Measurements from ENCODE around the gene LCN10. TPM values are rescaled to one million over a fixed set of nuclear protein-coding genes. Genes with fewer than 3 reads are reported as not detected.

LCN10 gene
- total RNA-seq, 4 donors from 2014 or later: 0.96 to 33.6 (median 3.3) TPM

DNA sequence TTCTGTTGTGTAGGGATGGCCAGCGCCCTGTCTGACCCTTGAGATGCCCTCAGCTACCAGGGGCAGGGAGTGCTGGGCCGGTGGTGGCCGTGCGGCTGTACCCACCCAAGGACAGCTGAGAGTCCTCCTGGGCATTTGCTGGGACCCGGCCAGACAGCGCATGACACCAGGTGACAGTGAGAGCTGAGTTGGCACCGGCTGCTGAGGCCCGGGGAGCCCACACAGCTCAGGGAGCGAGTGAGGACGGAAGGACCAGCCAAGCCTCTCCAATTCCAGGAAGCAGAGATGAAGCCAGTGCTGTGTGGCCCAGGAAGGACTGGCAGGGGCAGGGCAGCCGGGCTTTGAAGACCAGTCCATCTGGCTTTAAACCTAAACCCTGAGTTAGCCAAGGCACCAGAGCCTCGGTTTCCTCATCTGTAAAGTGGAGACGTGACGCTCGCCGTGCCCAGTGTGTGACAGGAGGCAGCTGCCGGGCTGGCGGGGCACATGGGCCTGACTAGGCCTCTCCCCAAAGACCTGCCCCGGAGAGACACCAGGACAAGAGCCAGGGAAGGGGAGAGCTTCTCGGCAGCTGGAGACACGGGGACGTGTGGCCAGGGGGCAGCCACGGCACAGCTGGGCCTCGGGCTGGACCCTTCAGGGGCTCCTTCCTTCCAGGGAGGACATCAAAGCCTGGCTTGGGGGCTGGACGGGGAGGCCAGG, 52.5 kb downstream of the LCN10 start:
- Histone ChIP-seq H3K27me3 (no peaks in the 10 kb centered on the region), H3K4me1 (peaks cover 48 to 83% (median 65%) of the 10 kb centered on the region in 4 donors), H3K9me3 (no peaks in the 10 kb centered on the region), H3K36me3 (no peaks in the 10 kb centered on the region), H3K4me3 (no peak overlapping the region), H3K27ac (peak overlapping the region in 3 of 4 donors; percentile 27 to 62 (median 40))
- no peak for DNase-seq
- WGBS, 2 donors (ENCODE audit: low coverage in 1 of 2): 88% methylated on average over 25 of the region's 25 CpGs; no CpG with 5 or more reads in 1 of the 2 donors
- in situ Hi-C loops (cut with MboI; ENCODE audit: low pct_ligation_motif_present in 1 of 4, low pct_unique_long_range_greater_than_20kb in 1 of 4, low sequenced_read_pairs in 3 of 4) (no loop called here), intact Hi-C loops (cut with DNase I; ENCODE audit: low total_unique reads) (no loop called here)
- TF ChIP-seq, protein P1, sequence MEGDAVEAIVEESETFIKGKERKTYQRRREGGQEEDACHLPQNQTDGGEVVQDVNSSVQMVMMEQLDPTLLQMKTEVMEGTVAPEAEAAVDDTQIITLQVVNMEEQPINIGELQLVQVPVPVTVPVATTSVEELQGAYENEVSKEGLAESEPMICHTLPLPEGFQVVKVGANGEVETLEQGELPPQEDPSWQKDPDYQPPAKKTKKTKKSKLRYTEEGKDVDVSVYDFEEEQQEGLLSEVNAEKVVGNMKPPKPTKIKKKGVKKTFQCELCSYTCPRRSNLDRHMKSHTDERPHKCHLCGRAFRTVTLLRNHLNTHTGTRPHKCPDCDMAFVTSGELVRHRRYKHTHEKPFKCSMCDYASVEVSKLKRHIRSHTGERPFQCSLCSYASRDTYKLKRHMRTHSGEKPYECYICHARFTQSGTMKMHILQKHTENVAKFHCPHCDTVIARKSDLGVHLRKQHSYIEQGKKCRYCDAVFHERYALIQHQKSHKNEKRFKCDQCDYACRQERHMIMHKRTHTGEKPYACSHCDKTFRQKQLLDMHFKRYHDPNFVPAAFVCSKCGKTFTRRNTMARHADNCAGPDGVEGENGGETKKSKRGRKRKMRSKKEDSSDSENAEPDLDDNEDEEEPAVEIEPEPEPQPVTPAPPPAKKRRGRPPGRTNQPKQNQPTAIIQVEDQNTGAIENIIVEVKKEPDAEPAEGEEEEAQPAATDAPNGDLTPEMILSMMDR (IDR thresholded peaks at IDR 0.05): no peak
- no peak for TF ChIP-seq POLR2AphosphoS5 (IDR thresholded peaks at IDR 0.05)
- no peak for TF ChIP-seq POLR2A (IDR thresholded peaks at IDR 0.05)
- no peak for TF ChIP-seq EP300 (IDR thresholded peaks at IDR 0.05; ENCODE audit: low read depth)

DNA sequence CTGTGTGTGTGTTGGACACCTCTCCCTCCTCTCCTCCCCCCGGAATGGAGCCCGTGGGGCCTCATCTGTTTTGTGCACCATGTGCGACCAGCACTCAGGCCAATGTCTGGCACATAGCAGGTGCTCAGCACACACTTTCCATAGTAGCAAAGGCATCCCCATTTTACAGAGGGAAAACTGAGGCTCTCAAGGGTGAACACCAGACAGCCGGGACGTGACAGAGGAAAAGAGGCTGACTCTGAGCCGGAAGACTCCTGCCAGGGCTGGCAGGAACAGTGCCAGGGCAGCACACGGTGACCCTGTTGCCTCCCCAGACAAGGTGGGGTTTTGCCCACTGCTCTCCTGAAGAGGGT, 53.7 kb downstream of the LCN10 start:
- no peak for DNase-seq
- intact Hi-C loops (cut with DNase I; ENCODE audit: low total_unique reads): loop anchor here (5.0 kb wide), 1 partner anchor 38 kb away; no protein-coding TSS in a partner anchor
- Histone ChIP-seq H3K27ac (peak overlapping the region in 3 of 4 donors; percentile 88 to 91 (median 90)), H3K9me3 (no peaks in the 10 kb centered on the region), H3K4me1 (peaks cover 42 to 80% (median 57%) of the 10 kb centered on the region in 4 donors), H3K4me3 (no peak overlapping the region), H3K36me3 (no peaks in the 10 kb centered on the region), H3K27me3 (no peaks in the 10 kb centered on the region)
- no peak for TF ChIP-seq POLR2A (IDR thresholded peaks at IDR 0.05)
- TF ChIP-seq POLR2AphosphoS5 (IDR thresholded peaks at IDR 0.05): no peak
- TF ChIP-seq, protein P1 (IDR thresholded peaks at IDR 0.05): no peak
- no peak for TF ChIP-seq EP300 (IDR thresholded peaks at IDR 0.05; ENCODE audit: low read depth)
- 70 to 71% methylated on average over 6 to 7 of the region's 7 CpGs for WGBS, 2 donors (ENCODE audit: low coverage in 1 of 2)
- in situ Hi-C loops (cut with MboI; ENCODE audit: low pct_ligation_motif_present in 1 of 4, low pct_unique_long_range_greater_than_20kb in 1 of 4, low sequenced_read_pairs in 3 of 4): no loop called here

DNA sequence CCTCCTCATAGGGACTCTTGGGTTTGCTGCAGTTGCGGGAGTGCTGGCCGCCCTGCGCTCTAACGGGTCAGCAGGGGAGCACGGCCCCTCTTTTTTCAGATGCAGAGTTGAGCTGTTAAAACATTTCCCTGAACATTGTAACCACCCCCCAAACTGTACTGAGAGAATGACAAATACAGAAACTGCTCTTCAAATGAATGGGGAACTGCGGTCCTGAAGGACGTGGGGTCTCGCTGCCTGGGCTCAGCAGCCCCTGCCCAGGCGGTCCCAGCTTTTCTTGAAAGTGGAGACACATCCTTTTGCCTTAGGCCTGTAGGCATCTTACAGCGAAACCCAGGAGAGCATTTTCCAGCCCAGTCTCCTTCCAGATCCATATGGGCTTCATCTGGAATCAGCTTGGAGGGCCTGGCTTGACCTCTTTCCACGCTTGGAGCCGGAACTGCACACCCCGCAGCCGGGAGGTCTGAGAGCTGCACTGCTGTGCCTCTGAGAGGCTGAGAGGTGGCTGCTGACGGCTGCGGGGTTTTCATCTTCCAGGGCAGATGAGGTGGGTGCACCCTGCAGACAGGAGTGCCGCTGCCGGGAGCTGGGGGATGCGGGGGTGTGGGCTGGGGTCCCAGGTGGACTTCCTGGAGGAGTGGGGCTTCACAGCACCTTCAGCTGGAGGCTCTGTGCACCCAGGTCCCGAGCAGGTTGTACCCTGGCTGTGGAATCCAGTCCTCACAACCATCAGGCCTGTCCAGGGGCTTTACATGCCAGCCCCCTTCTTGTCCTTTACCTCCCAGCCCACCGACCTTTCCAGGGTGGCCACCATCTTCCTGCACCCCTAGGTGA, 54.2 kb downstream of the LCN10 start:
- intact Hi-C loops (cut with DNase I; ENCODE audit: low total_unique reads): loop anchor here (5.0 kb wide), 1 partner anchor 39 kb away; no protein-coding TSS in a partner anchor
- Histone ChIP-seq H3K27ac (peak overlapping the region; percentile 88 to 94 (median 90)), H3K4me3 (no peak overlapping the region), H3K9me3 (no peaks in the 10 kb centered on the region), H3K27me3 (no peaks in the 10 kb centered on the region), H3K4me1 (peaks cover 39 to 78% (median 51%) of the 10 kb centered on the region in 4 donors), H3K36me3 (no peaks in the 10 kb centered on the region)
- WGBS, 2 donors (ENCODE audit: low coverage in 1 of 2): 50 to 64% methylated on average over 1 to 21 of the region's 21 CpGs
- in situ Hi-C loops (cut with MboI; ENCODE audit: low pct_ligation_motif_present in 1 of 4, low pct_unique_long_range_greater_than_20kb in 1 of 4, low sequenced_read_pairs in 3 of 4): no loop called here
- no peak for DNase-seq
- TF ChIP-seq EP300 (IDR thresholded peaks at IDR 0.05; ENCODE audit: low read depth): no peak
- TF ChIP-seq POLR2AphosphoS5 (IDR thresholded peaks at IDR 0.05): no peak
- no peak for TF ChIP-seq POLR2A (IDR thresholded peaks at IDR 0.05)
- TF ChIP-seq, protein P1 (IDR thresholded peaks at IDR 0.05): no peak

Small RNA genes lying within 50 kb of the gene (small RNA-seq; reads per million reads assigned to genes)
- gene ATP6V1G1P3 (0 reads per million in 4 donors), gene MIR6722 (0 reads per million in 4 donors)

Other genes starting within 250 kb of the LCN10 start
- gene NOTCH1, start 196.9 kb downstream of the LCN10 start, total RNA-seq: 100 to 1,000 TPM in 2 of 4 donors, 10 to 100 TPM in 2; 48.2 to 154 (median 98.2) TPM
- gene EGFL7, start 80.0 kb downstream of the LCN10 start, total RNA-seq: 10 to 100 TPM; 12.3 to 64.7 (median 33.6) TPM
- gene AGPAT2, start 55.5 kb downstream of the LCN10 start, total RNA-seq: 100 to 1,000 TPM; 245 to 441 (median 290) TPM
- 10 to 100 TPM in 1 of 4 donors, 1 to 10 TPM in 3; 3.5 to 12.3 (median 3.9) TPM for gene DIPK1B, start 30.4 kb downstream of the LCN10 start, total RNA-seq
- gene LCN6, start 5.6 kb upstream of the LCN10 start, total RNA-seq: 1 to 10 TPM in 2 of 4 donors, not detected in 2; 1.1 to 2.9 TPM
- gene LCN8, start 15.3 kb upstream of the LCN10 start, total RNA-seq: not detected
- gene LCN15, start 21.6 kb upstream of the LCN10 start, total RNA-seq: 10 to 100 TPM in 1 of 4 donors, 1 to 10 TPM in 1, not detected in 2; 6.4 to 11.9 TPM
- 100 to 1,000 TPM; 179 to 392 (median 224) TPM for gene TMEM141, start 48.4 kb upstream of the LCN10 start, total RNA-seq
- 100 to 1,000 TPM in 1 of 4 donors, 10 to 100 TPM in 3; 25.2 to 161 (median 63.5) TPM for gene CCDC183, start 53.4 kb upstream of the LCN10 start, total RNA-seq
- gene RABL6, start 65.0 kb upstream of the LCN10 start, total RNA-seq: 100 to 1,000 TPM in 3 of 4 donors, 10 to 100 TPM in 1; 71.3 to 227 (median 160) TPM
- 10 to 100 TPM in 3 of 4 donors, 1 to 10 TPM in 1; 9.8 to 26.5 (median 17.0) TPM for gene AJM1, start 99.5 kb upstream of the LCN10 start, total RNA-seq
- 100 to 1,000 TPM in 2 of 4 donors, 10 to 100 TPM in 2; 69.7 to 134 (median 107) TPM for gene PHPT1, start 106.5 kb upstream of the LCN10 start, total RNA-seq
- gene MAMDC4, start 109.4 kb upstream of the LCN10 start, total RNA-seq: 10 to 100 TPM; 11.4 to 52.5 (median 23.2) TPM
- 100 to 1,000 TPM; 353 to 618 (median 555) TPM for gene EDF1, start 123.4 kb upstream of the LCN10 start, total RNA-seq
- 10 to 100 TPM; 12.5 to 60.6 (median 13.8) TPM for gene TRAF2, start 143.6 kb upstream of the LCN10 start, total RNA-seq
- gene FBXW5, start 201.8 kb upstream of the LCN10 start, total RNA-seq: 100 to 1,000 TPM; 294 to 820 (median 446) TPM
- gene C8G, start 202.3 kb upstream of the LCN10 start, total RNA-seq: 1 to 10 TPM in 3 of 4 donors, not detected in 1; 4.3 to 7.9 (median 6.4) TPM
- gene LCN12, start 209.3 kb upstream of the LCN10 start, total RNA-seq: 10 to 100 TPM in 1 of 4 donors, 1 to 10 TPM in 3; 1.2 to 52.7 (median 5.5) TPM
- 10 to 100 TPM in 3 of 4 donors, 1 to 10 TPM in 1; 6.8 to 59.1 (median 17.8) TPM for gene PTGDS, start 234.6 kb upstream of the LCN10 start, total RNA-seq
- under 1 TPM in 2 of 4 donors, not detected in 2; 0.27 to 0.75 TPM for gene LCNL1, start 240.1 kb upstream of the LCN10 start, total RNA-seq
- 10 to 100 TPM; 49.3 to 85.2 (median 66.0) TPM for gene PAXX, start 249.5 kb upstream of the LCN10 start, total RNA-seq

Measured in transverse colon (tissue), 4 donors.